Colon (tissue), 2 donors: Measurements from ENCODE around the gene LFNG.

Source experiments
- FAIRE-seq: peaks from 2 replicates; lab custom pipeline; 2012; peaks lifted over from hg19 to GRCh38; lab: Jason Lieb, UNC
- donor health status: control.
- donor health status: control.

LFNG gene

GRCh38 chr7:2517678-2518507 is 1.7 kb upstream of the LFNG start:
- no peak for FAIRE-seq

GRCh38 chr7:2518737-2519118 is 846 bp upstream of the LFNG start:
- FAIRE-seq, result no peak

- no peak for FAIRE-seq
Observed at GRCh38 chr7:2520131-2520760, 672 bp downstream of the LFNG start.

- no peak for FAIRE-seq
Observed at GRCh38 chr7:2520761-2521290, 1.3 kb downstream of the LFNG start.

- no peak for FAIRE-seq
Observed at GRCh38 chr7:2521341-2521745, 1.8 kb downstream of the LFNG start.

GRCh38 chr7:2521952-2522591 is 2.5 kb downstream of the LFNG start:
- FAIRE-seq, result no peak

- FAIRE-seq, result no peak
Observed at GRCh38 chr7:2522780-2523433, 3.3 kb downstream of the LFNG start.

- no peak for FAIRE-seq
Observed at GRCh38 chr7:2523461-2523936, 3.9 kb downstream of the LFNG start.

GRCh38 chr7:2523941-2524807 is 4.6 kb downstream of the LFNG start:
- no peak for FAIRE-seq

GRCh38 chr7:2524808-2525657 is 5.5 kb downstream of the LFNG start:
- FAIRE-seq, result no peak

GRCh38 chr7:2525658-2526630 is 6.4 kb downstream of the LFNG start:
- FAIRE-seq, result no peak

GRCh38 chr7:2526659-2527504 is 7.3 kb downstream of the LFNG start:
- FAIRE-seq, result no peak

GRCh38 chr7:2527505-2528467 is 8.2 kb downstream of the LFNG start:
- no peak for FAIRE-seq

GRCh38 chr7:2528481-2529095 is 9.0 kb downstream of the LFNG start:
- no peak for FAIRE-seq

- no peak for FAIRE-seq
Observed at GRCh38 chr7:2529161-2530070, 9.8 kb downstream of the LFNG start.
